ENCODE results near the gene ADGRL3.
"Not testable (repeated sequence)": the region's sequence is repeated elsewhere in the genome, so short reads cannot be mapped to it uniquely, and the experiment has no call there.

Gene ADGRL3

GRCh38 chr4:61379406-61379805 lies 179.3 kb downstream of the ADGRL3 start:
- no peak for TF ChIP-seq CTCF (IDR thresholded peaks at IDR 0.05; ENCODE audit: control extremely low read depth, extremely low read depth, low read depth, missing control alignments)
- CTCF ChIA-PET: no interaction called here
- POLR2A ChIA-PET: no interaction called here

GRCh38 chr4:61380865-61381264 lies 180.7 kb downstream of the ADGRL3 start:
- ChIA-PET POLR2A (no interaction called here), CTCF (interaction anchor here (0.9 to 1.4 kb wide), 3 partner anchors 10 to 16 kb away, joined by 3 to 4 read pairs (median 4); no protein-coding TSS in a partner anchor)
- TF ChIP-seq CTCF (IDR thresholded peaks at IDR 0.05; ENCODE audit: control extremely low read depth, extremely low read depth, low read depth, missing control alignments): no peak
- no peak for DNase-seq (ENCODE audit: extremely low spot score)

More at GRCh38 chr4:61379406-61379805, 179.3 kb downstream of the ADGRL3 start:
- no peak for DNase-seq (ENCODE audit: extremely low spot score)

GRCh38 chr4:61385256-61385655 lies 185.1 kb downstream of the ADGRL3 start:
- DNase-seq (ENCODE audit: extremely low spot score): no peak
- no peak for TF ChIP-seq CTCF (IDR thresholded peaks at IDR 0.05; ENCODE audit: control extremely low read depth, extremely low read depth, low read depth, missing control alignments)
- ChIA-PET POLR2A (no interaction called here), CTCF (no interaction called here)

GRCh38 chr4:61387372-61387771 lies 187.2 kb downstream of the ADGRL3 start:
- POLR2A ChIA-PET; DNase-seq (ENCODE audit: extremely low spot score); CTCF ChIA-PET: not testable (repeated sequence)

GRCh38 chr4:61389640-61390039 lies 189.5 kb downstream of the ADGRL3 start:
- ChIA-PET CTCF (interaction anchor here (1.5 kb wide), 1 partner anchor 9 kb away, joined by 4 read pairs; no protein-coding TSS in a partner anchor), POLR2A (no interaction called here)
- DNase-seq (ENCODE audit: extremely low spot score): no peak
- TF ChIP-seq CTCF (IDR thresholded peaks at IDR 0.05; ENCODE audit: control extremely low read depth, extremely low read depth, low read depth, missing control alignments): no peak

GRCh38 chr4:61395754-61396153 lies 195.6 kb downstream of the ADGRL3 start:
- ChIA-PET POLR2A (no interaction called here), CTCF (interaction anchor here (0.9 kb wide), 1 partner anchor 12 kb away, joined by 3 read pairs; no protein-coding TSS in a partner anchor)
- no peak for DNase-seq (ENCODE audit: extremely low spot score)
- TF ChIP-seq CTCF (IDR thresholded peaks at IDR 0.05; ENCODE audit: control extremely low read depth, extremely low read depth, low read depth, missing control alignments): no peak

- TF ChIP-seq CTCF (IDR thresholded peaks at IDR 0.05; ENCODE audit: control extremely low read depth, extremely low read depth, low read depth, missing control alignments): no peak
- CTCF ChIA-PET: no interaction called here
- DNase-seq (ENCODE audit: extremely low spot score): no peak
- POLR2A ChIA-PET: no interaction called here
Observed at GRCh38 chr4:61397174-61397573, 197.0 kb downstream of the ADGRL3 start.

Data from GM10248 (cell line).